ENCODE data around the gene ARHGEF28. TPM values are rescaled to one million over a fixed set of nuclear protein-coding genes. Genes with fewer than 3 reads are reported as not detected.

ARHGEF28 gene
- total RNA-seq, 1 donor from 2014 or later = not detected

DNA sequence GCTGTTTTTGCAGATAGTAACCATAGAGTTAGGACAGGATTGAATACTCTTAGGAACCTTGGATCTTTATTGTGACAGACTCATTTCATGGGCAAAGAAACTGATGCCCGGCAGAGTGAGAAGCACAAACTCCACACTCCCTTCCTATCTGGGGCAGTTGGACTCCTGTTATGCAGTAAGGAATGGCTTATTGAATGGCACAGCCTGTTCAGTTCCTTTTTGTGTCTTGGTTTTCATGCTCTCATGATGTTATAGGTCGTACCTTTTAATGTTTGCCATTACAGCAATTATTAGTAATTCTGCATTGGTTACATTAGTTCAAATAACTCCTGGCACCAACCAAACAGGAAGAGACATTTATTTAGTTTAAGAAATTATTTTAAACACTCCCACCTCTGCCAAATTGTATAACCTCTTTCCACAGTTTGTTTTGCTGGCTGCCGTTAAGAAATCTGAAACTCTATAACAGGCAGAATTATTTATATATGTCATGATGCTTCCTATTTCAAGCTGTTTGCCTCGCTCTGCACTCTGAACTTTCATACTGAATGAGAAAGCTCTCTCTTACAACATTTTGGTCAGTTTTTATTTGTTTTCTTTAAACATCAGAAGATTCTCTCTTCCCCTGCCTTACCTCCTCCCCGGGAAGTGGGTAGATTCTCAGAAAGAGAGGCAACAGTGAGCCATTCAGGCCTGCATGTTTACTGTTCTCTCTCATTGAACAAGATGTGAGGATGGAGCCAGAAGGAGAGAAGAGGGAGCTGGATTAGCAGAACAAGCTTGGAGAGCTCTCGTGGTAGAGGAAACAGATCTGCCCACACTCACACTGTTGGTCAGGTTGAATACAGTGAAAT lies 144.4 kb downstream of the ARHGEF28 start:
- intact Hi-C loops (cut with micrococcal nuclease) = no loop called here

DNA sequence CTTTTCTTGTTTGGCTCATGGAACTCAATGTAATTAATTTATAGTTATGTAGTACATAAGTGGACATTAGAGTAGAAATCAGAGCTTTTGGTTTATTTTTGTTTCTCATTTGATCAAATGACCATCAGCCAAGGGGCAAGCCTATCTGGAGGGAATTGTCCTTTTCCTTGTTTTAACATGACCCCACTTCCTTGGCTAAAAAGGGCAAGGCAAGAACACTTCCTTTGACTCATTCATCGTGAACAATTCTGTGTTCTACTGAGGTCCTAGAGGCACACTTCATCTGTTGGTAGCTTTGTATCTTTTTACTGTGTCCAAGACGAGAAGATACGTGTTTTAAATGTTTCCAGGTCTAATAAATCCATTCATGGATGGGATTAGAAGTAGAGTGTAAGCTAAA lies 148.9 kb downstream of the ARHGEF28 start:
- intact Hi-C loops (cut with micrococcal nuclease) = no loop called here

DNA sequence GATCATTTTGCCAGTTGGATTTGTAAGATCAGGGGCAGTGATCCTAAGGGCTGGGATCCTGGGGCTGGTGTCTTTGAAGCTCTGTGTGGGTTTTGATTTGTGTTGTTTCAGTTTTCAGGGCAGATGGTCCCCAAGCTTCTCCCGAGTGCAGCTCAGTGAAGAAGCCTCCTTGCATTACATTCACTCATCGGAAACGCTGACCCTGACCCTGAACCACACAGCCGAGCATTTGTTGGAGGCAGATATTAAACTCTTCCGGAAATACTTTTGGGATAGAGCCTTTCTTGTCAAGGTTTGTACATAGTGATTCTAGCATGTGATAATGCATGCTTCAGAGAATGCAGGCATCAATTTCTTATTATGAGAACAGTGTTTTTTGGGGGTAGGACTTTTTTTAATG lies 150.4 kb downstream of the ARHGEF28 start:
- intact Hi-C loops (cut with micrococcal nuclease) = no loop called here

DNA sequence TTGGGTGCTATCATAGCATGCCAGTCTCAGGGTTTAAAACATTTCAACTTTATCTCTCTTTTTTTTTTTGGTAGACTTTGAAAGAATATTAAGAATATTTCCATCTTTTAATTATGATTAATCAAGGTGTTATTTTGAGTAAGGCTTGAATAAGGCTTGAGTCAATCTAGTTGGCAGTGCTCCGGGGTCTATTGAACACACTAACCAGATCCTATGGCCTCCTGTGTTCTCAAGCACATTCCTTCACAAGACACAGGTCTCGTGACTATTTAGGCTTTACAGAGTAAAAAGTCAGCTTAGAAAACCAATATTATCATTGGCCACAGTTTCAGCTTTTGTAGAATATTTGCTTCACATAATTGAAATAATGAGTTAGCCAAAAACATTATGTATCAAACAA lies 151.2 kb downstream of the ARHGEF28 start:
- intact Hi-C loops (cut with micrococcal nuclease) = no loop called here

DNA sequence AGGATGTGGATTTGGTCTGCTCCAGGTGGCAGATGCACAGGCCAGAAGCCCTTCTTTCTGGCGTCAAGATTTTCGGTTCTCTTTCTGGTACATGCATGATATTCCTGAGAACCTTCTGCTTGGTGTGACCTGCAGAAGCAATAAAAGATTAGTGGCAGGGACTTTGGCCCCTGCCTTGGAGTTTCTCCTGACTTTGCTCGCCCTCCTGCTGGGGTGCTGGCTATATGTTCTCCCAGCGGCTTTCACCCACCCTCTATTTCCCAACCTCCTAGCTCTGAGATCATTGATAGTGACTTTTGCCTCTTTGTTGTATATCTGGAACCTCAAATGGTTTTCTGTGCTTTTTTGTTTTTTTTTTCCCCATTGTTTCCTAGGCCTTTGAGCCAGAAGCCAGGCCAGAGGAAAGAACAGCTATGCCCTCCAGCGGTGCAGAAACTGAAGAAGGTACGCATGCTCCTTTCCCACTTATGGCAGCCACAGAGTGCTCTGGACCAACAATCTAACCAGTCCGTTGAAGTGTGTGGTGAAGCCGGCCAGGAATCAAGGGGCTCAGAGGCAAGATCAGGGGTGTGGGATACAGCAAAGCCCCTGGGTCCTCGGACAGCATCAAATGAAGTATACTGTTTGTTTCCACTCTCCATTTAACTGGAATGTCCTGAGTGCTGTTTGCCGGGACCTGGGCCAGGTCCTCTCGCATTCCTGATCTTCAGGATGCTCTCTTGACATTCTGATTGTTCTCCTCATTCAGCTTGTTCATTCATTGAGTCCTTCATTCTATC lies 154.5 kb downstream of the ARHGEF28 start:
- intact Hi-C loops (cut with micrococcal nuclease) = no loop called here

DNA sequence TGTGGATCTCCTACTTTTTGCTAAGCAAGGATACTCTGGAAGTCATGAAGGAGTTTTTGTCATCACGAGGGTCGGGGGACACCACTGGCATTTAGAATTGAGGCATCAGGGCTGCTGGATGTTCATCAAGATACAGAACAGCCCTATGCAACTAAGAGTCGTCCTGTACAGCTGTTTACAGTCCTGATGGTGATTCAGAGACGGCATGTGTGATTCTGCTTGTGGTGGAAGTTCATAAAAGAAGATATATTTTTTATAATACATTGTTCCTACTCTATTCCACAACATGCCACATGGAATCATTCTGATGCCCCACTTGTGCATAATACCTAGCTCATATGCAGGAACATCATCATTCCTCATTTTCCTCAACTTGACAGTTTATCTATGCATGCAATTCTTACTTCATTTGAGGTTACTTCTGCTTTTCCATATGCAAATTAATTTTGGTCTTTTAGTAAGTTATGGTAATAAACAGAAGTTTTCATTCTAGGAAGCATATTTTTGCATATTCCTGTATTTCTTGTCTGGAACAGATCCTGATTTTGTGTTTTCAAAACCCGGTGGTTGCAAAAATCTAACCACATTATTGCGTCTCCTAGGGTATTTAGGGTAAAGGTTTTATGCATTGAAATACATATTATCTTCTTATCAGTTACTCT lies 155.2 kb downstream of the ARHGEF28 start:
- intact Hi-C loops (cut with micrococcal nuclease) = no loop called here

DNA sequence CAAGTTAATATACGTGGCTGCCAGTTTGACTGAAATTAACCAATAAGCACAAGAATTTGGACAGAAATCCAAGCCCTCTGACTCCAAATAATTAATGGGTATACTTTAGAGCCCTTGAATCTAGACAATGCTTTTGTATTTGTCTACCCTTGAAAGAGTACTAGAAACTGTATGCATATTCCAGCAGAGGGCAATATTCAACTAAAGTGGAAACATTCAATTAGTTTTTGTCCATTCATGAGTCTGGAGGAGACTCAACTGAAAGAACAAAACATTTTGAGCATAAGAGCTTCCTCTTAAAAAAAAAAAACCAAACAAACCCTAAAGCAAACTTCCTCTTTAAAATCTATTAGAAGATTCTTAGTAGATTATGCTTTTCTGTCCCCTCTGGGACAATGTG lies 157.8 kb downstream of the ARHGEF28 start:
- intact Hi-C loops (cut with micrococcal nuclease) = no loop called here

DNA sequence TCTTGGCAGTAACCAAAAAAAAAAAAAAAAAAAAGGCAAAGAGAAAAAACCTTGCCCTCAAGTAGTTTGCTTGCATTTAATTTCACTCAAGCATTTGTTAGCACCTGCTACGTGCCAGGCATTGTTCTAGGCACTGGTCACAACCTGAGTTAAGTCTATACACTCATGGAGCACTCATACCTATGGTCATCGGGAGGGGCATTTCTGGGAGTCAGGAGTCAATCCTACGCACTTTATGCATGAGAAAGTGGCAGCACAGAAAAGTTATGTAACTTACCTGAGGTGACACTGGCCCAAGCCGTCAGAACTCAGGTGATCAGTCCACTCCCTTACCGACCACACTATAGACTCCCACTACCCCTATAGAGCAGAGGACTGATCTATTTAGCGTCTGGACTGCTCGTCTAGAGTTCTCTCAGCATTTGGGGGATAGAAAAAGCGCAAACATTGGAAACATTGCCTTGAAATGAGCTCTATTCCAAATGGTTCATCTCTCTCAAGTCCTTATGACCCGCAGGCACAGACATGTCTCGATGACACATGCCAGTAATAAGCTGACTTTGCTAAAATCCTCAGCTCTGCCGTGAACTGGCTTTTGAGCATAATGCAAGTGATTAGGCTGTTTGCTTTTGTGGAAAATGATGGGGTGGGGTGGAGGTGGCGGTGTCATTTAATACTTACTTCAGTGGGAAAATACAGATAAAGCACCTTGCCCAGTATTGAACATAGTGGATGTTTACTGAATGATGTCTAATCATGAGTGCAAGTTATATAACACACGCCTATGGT lies 160.2 kb downstream of the ARHGEF28 start:
- intact Hi-C loops (cut with micrococcal nuclease) = no loop called here

DNA sequence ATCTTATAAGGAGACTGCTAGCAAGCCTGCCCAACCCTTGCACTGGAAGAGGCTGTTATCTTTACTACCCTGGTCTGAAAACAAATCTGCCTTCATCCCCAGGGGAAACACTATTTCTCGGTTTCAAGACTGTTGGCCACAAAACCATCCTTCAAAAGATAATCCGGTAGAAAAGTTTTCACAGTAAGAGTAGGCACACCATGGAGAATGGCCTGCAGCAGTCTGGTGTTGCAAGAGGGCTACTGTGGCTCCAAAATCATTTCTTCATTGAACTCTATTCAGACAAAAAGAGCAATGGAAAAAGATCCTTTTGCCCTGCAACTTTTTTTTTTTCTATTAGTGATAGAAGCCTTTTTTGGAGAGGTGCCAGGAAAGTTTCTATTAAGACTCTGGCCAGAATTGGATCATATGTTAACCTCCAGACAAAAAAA lies 163.9 kb downstream of the ARHGEF28 start:
- intact Hi-C loops (cut with micrococcal nuclease) = loop anchor here (5.0 kb wide), 1 partner anchor 112 kb away; no protein-coding TSS in a partner anchor

DNA sequence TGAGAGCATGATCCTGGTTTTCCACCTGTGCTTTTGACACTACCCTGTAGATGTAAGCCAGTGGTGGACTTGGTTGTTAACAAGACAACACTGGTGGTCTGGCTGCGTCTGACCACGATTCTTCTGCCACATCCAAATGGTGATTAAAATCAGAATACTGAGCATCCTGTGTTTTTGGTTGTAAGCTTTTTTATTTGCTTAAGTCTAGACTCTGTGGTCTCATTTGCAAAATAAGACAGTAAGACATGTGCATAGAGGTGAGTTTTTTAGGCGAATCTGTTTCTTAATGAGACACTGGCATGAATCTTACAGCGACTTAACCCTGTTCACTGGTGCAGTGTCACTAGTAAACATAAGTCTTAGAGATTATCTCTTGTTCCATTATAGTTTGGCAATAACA lies 165.4 kb downstream of the ARHGEF28 start:
- intact Hi-C loops (cut with micrococcal nuclease) = loop anchor here (5.0 kb wide), 1 partner anchor 111 kb away; no protein-coding TSS in a partner anchor

DNA sequence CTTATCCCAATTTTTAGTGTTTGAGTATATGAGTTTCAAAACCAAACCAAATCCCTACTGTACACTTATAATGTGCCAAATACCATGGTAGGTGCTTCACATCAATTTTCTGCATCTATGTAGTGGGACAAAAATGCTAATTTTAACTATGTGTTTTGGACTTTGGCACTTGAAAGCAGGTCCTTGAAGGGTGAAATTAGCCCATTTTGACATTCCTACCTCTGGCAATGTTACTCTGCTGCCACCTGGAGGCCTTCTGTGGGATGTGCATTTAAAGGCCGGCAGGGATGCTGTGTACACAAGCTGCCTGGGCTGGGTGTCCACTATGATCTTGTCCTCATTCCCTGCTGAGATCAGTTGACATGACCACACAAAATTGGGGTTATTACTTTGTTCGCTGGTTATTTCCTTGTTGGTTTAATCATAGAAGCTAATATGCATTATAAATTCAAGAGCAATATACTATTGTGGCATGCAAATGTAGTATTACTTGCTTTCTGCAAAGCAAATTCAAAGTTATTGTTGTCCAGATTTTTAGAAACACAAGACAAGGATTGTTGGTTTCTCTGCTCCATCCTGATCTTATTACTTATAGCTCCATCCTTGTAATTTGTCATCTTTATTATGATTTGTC lies 166.8 kb downstream of the ARHGEF28 start:
- intact Hi-C loops (cut with micrococcal nuclease) = loop anchor here (1.0 to 5.0 kb wide), 4 partner anchors 109 to 856 kb away; no protein-coding TSS in a partner anchor

DNA sequence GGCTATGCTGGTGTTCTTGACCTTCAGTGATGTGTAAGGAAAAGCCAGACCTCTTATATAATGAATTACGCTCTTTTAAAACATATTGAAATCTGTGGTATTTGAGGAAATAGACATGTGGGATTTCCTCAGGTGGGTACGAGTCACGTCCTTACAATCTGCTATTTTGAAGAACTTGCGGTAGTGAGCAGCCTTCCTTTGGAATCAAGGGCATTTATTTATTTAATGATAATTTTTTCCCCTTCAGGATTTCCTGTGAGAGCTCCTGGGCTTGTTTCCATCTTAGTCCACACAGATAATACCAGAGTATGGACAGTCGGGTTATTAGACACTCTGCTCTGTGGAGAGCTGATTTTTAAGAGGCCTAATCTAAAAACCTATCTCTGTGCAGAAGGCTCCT lies 167.9 kb downstream of the ARHGEF28 start:
- intact Hi-C loops (cut with micrococcal nuclease) = loop anchor here (2.0 to 5.0 kb wide), 2 partner anchors 108 to 855 kb away; no protein-coding TSS in a partner anchor

DNA sequence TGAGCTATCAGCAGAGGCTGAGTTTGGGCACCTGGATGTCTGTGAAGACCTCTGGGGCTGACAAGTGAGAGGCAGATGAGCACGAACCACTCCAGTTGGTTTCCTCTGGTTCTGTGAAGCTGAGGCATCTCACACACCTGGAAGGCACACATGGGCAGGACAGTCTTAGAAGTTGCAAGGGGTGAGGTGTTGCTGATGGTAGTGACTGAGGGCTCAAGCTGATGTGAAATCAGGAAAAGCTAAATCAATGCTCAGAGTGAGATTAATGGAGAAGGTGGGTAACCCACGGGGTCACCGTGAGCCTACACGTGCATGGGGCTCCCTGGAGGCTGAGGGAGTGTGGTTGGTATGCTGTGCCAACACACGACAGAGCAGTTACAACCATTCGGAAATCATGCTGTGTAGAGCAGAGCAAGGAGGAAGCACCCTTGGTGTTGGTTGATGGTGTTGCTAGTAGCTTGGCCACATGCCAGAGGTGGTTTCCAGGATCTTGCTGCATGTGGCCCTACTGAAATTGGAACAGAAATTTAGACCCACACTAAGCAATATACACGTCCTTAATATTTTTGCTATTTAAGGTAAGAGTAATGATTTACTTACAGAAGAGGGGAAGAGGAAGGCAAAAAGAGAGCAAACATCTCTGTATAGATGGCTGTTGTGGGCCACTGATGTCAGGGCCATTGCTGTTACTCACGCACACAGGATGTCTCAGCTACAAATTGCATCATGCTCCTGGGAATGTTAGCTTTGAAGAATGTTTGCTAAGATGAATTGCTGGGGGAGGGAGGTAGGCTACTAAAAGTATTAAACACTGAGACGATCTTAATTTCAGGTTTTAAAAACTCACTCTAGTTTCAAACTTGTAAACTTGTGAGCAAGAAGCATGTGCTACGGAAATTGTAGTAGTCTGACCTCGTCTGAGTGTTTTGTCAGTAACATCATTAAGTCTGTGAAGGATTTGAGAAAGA lies 170.5 kb downstream of the ARHGEF28 start:
- intact Hi-C loops (cut with micrococcal nuclease) = no loop called here

DNA sequence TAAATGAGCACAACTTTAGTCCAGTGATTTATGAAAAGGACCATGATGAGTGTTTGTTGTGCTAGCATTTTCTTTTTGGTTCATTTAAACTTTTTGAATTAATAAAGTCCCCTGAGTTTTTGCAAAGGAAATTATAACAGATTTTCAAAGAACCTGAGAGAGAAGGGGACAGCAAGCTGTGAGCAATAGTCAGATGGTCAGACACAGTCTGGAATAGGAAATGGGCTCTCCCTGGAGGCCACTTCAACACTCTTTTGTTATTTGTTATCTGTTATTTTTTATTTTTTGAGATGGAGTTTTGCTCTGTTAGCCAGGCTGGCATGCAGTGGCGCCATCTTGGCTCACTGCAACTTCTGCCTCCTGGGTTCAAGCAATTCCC lies 171.1 kb downstream of the ARHGEF28 start:
- intact Hi-C loops (cut with micrococcal nuclease) = no loop called here

DNA sequence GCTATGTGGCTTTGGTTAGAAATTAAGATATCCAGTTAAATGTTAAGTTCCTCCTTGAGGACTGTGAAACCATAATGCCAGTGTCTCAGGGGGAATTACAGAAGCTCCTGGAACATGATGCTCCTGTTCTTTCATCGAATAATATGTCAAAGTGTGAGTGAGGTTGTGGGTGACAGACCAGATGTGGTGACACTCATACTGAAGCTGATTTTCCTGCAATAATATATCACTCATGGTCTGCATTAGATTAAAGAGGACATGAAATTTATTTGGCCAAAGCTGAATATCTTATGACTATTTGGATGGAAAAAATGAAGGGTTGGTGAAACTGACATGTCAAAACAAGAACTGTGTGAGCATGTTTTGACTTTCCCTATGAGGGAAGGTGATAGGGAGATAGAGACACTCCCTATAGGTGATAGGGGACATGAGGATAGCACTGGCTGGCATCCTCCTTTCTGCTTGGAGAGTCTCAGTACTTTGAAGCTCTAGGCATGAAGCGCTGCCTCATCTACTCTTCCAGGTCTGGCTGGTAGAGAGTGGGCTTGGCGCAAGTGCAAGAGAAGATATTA lies 173.5 kb downstream of the ARHGEF28 start:
- intact Hi-C loops (cut with micrococcal nuclease) = no loop called here

DNA sequence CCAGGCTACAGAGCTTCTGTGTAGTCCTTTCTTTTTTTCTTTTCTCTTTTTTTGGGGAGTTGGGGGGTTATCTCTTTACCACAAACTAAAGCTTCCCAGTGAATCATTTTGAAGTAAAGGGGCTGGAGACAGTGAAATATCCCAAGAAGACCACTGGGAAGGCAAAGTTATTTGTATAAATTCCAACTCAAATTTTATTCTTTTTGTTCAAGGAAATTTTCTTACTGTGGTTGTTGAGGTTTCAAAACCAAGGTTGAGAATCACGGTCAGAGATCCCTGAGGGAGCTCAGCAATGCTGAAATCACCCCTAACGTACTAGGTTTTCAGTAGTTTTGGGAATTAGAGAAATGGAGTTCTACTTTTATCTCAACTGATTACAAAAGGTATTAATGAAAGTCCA lies 175.7 kb downstream of the ARHGEF28 start:
- intact Hi-C loops (cut with micrococcal nuclease) = no loop called here

DNA sequence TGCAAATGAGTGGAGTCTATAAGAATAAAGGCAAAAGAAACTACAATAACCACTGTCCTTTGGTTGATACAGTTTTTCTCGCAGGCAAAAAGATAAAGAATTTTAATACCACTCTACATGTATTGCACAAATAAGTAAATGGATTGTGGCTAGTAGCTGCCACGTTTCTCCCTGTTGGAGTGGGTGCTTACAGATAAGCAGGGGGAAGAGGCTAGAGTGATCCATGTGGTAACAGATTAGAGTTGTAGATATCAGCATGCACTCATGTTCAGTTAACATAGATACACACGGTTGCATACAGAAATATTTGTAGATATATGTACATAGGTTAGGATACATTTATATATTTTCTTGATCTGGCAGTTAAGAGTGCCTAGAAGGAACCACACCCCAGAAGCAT lies 179.5 kb downstream of the ARHGEF28 start:
- intact Hi-C loops (cut with micrococcal nuclease) = no loop called here

DNA sequence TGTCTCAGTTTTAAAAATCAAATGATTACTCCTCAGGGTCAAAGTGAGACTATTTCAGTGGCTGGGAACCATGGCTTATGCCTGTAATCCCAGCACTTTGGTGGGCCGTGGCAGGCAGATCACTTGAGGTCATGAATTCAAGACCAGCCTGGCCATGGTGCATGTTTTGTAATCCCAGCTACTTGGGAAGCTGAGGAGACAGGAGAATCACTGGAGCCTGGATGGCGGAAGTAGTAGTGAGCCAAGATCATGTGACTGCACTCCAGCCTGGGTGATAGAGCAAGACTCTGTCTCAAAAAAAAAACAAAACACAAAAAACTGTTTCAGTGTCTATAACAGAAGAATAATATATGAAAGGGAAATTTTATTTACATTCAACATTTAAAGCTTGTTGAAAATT lies 182.9 kb downstream of the ARHGEF28 start:
- intact Hi-C loops (cut with micrococcal nuclease) = no loop called here

DNA sequence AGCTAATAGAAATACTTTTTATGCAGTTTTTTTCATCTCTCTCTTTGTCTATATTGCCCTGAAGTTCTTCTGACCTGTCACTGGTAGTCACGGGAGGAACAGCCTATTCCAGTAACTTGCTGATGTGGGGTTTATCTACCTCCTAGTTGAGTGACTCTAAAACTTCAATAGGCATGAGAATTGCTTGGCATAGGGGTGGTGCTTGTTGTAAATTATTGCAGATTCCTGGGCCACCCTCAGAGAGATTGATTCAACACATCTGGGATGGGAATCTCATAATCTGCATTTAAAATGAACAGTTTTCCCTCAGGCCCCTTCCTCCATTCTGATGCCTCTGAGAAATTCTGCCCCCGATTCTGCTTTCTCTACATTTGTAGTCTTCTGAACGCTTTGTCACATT lies 184.4 kb downstream of the ARHGEF28 start:
- intact Hi-C loops (cut with micrococcal nuclease) = no loop called here
